HCT116 (cell line): Measurements from ENCODE around the gene ERC2. TPM values are rescaled to one million over a fixed set of nuclear protein-coding genes. Genes with fewer than 3 reads are reported as not detected.

Experiments used
- ATAC-seq: fragments of 200-7000 bp; cut with Tn5 transposase; 2 replicates; pipeline ENCODE4 v1.9.1; 2020; ENCODE audit warnings: mild to moderate bottlenecking, moderate library complexity
- BruUV-seq: library from RNA; stranded (reverse); fragments of 400-500 nt; replicated peaks from 2 replicates; lab custom pipeline; 2021; lab: Mats Ljungman, UMichigan
- CTCF ChIA-PET: fragments of 300-600 bp; sonication (Branson Sonifier 250); formaldehyde crosslinking; loops from one replicate; lab custom pipeline; 2021; ENCODE audit warnings: antibody characterized with exemption; lab: Charles Lee
- POLR2A ChIA-PET: fragments of 300-600, 350-600 bp; sonication (Branson Sonifier 250); formaldehyde crosslinking; loops from one replicate; lab custom pipeline; 2021; ENCODE audit warnings: antibody characterized with exemption; lab: Charles Lee
- RAD21 ChIA-PET, 2 experiments: fragments of 300-600 bp; sonication (Branson Sonifier 250); formaldehyde crosslinking; loops; one replicate each; lab custom pipeline; 2023; ENCODE audit warnings: low total read pairs in 2 of 2; ENCODE audit not compliant: uncharacterized antibody in 2 of 2, unreplicated experiment in 2 of 2, low non-redundant PET in 1 of 2; lab: Charles Lee
- DNase-seq: peaks from one replicate; pipeline ENCODE4 v3.0.0-alpha.2; 2010; ENCODE audit warnings: low read depth, low spot score
- H2AFZ ChIP-seq: fragments of 200-600 bp; shearing (Covaris generic), sonication (generic); 2 replicates; pipeline ENCODE4 v1.6.1; 2017; ENCODE audit warnings: low read depth, mixed run types, mixed read lengths, antibody characterized with exemption, low read length; ENCODE audit not compliant: poor library complexity, severe bottlenecking
- H3K27ac ChIP-seq: 2 replicates; pipeline ENCODE4 v1.5.1; 2012; ENCODE audit warnings: low read depth, low read length
- H3K27me3 ChIP-seq: fragments of 200-600 bp; sonication (generic); 2 replicates; pipeline ENCODE4 v1.6.1; 2016; ENCODE audit warnings: mixed run types, low read length, mixed read lengths; ENCODE audit not compliant: insufficient read depth
- H3K36me3 ChIP-seq, 2 experiments: fragments of 200-500 bp in 1 of 2; fragments of 200-600 bp in 1 of 2; sonication (Bioruptor generic) in 1 of 2; sonication (generic) in 1 of 2; 2 replicates each; pipeline versions ENCODE4 v1.5.1 to v1.6.1; 2014 to 2016; ENCODE audit warnings: low read length in 2 of 2, inconsistent platforms in 1 of 2, mixed read lengths in 1 of 2, mixed run types in 1 of 2; ENCODE audit not compliant: insufficient read depth in 2 of 2, control insufficient read depth in 1 of 2
- H3K4me1 ChIP-seq, 2 experiments: fragments of 200-600 bp in 1 of 2; sonication (generic) in 1 of 2; 2 replicates each; pipeline versions ENCODE4 v1.5.1 to v1.6.1; 2012 to 2017; ENCODE audit warnings: low read length in 2 of 2, inconsistent platforms in 1 of 2, mild to moderate bottlenecking in 1 of 2, mixed read lengths in 1 of 2, mixed run types in 1 of 2, moderate library complexity in 1 of 2; ENCODE audit not compliant: insufficient read depth in 2 of 2, control insufficient read depth in 1 of 2
- H3K4me2 ChIP-seq: fragments of 200-600 bp; sonication (generic); 2 replicates; pipeline ENCODE4 v1.6.1; 2017; ENCODE audit warnings: mixed run types, low read length, mixed read lengths
- H3K4me3 ChIP-seq, 2 experiments: fragments of 200-600 bp in 1 of 2; sonication (generic) in 1 of 2; replicated peaks in 1 of 2; 2 replicates each; pipeline ENCODE4 v1.5.1; 2011 to 2016; ENCODE audit warnings: low read length in 2 of 2, control low read depth in 1 of 2, low read depth in 1 of 2, mild to moderate bottlenecking in 1 of 2, mixed read lengths in 1 of 2, mixed run types in 1 of 2
- H3K79me2 ChIP-seq: fragments of 200-600 bp; sonication (generic); 2 replicates; pipeline ENCODE4 v1.6.1; 2017; ENCODE audit warnings: mild to moderate bottlenecking, mixed run types, low read length, moderate library complexity, mixed read lengths; ENCODE audit not compliant: insufficient read depth
- H3K9ac ChIP-seq: fragments of 200-600 bp; sonication (generic); 2 replicates; pipeline ENCODE4 v1.6.1; 2016; ENCODE audit warnings: low read length, mixed read lengths
- H3K9me2 ChIP-seq: fragments of 200-600 bp; sonication (generic), shearing (Covaris generic); 2 replicates; pipeline ENCODE4 v1.6.1; 2017; ENCODE audit warnings: mixed run types, mild to moderate bottlenecking, moderate library complexity; ENCODE audit not compliant: insufficient read depth
- H3K9me3 ChIP-seq, 2 experiments: fragments of 200-500 bp in 1 of 2; fragments of 200-600 bp in 1 of 2; sonication (Bioruptor generic) in 1 of 2; sonication (generic) in 1 of 2; 2 replicates each; pipeline ENCODE4 v1.6.1; 2014 to 2017; ENCODE audit warnings: low read length in 2 of 2, mixed read lengths in 2 of 2, inconsistent platforms in 1 of 2, low read depth in 1 of 2, mild to moderate bottlenecking in 1 of 2, mixed run types in 1 of 2, moderate library complexity in 1 of 2; ENCODE audit not compliant: control insufficient read depth in 1 of 2, insufficient read depth in 1 of 2
- H4K20me1 ChIP-seq: fragments of 200-600 bp; sonication (generic), shearing (Covaris generic); 2 replicates; pipeline ENCODE4 v1.6.1; 2017; ENCODE audit warnings: mixed run types, mild to moderate bottlenecking, moderate library complexity; ENCODE audit not compliant: insufficient read depth
- ATF3 ChIP-seq: IDR thresholded peaks from 2 replicates; pipeline ENCODE4 v1.6.1; 2012
- CEBPB ChIP-seq: IDR thresholded peaks from 2 replicates; pipeline ENCODE4 v1.6.1; 2012; ENCODE audit warnings: low read depth
- CTCF ChIP-seq, 3 experiments: fragments of 200-600 bp in 1 of 3; sonication (generic) in 1 of 3; IDR thresholded peaks in 2 of 3; conservative IDR thresholded peaks in 1 of 3; 2 replicates each; pipeline ENCODE4 v1.5.1; 2012 to 2017; ENCODE audit warnings: low read depth in 2 of 3, low read length in 2 of 3, antibody characterized with exemption in 1 of 3, borderline replicate concordance in 1 of 3, control low read depth in 1 of 3, mild to moderate bottlenecking in 1 of 3, mixed read lengths in 1 of 3, mixed run types in 1 of 3, moderate library complexity in 1 of 3; ENCODE audit not compliant: insufficient read depth in 1 of 3
- EGR1 ChIP-seq: IDR thresholded peaks from 2 replicates; pipeline ENCODE4 v1.6.1; 2012; ENCODE audit warnings: low read depth
- EZH2 ChIP-seq: fragments of 200-600 bp; sonication (generic); IDR thresholded peaks from 2 replicates; pipeline ENCODE4 v1.6.1; 2017; ENCODE audit warnings: antibody characterized with exemption, mixed run types
- EZH2phosphoT487 ChIP-seq: fragments of 200-600 bp; IDR thresholded peaks from 2 replicates; pipeline ENCODE4 v1.6.1; 2018; ENCODE audit warnings: antibody characterized with exemption, borderline replicate concordance
- FOSL1 ChIP-seq: IDR thresholded peaks from 2 replicates; pipeline ENCODE4 v1.6.1; 2012; ENCODE audit warnings: low read depth
- JUND ChIP-seq: IDR thresholded peaks from 2 replicates; pipeline ENCODE4 v1.6.1; 2012
- POLR2A ChIP-seq: IDR thresholded peaks from 2 replicates; pipeline ENCODE4 v1.7.0; 2011; ENCODE audit warnings: borderline replicate concordance; ENCODE audit not compliant: insufficient read depth, insufficient read length; ENCODE audit errors: extremely low read depth
- POLR2AphosphoS5 ChIP-seq: IDR thresholded peaks from 2 replicates; pipeline ENCODE4 v1.6.1; 2011; ENCODE audit warnings: mild to moderate bottlenecking, low read depth, low read length, moderate library complexity
- RAD21 ChIP-seq: IDR thresholded peaks from 2 replicates; pipeline ENCODE4 v1.6.1; 2012; ENCODE audit warnings: low read depth, mild to moderate bottlenecking
- REST ChIP-seq: IDR thresholded peaks from 2 replicates; pipeline ENCODE4 v1.6.1; 2012; ENCODE audit warnings: low read depth
- SIN3A ChIP-seq: IDR thresholded peaks from 2 replicates; pipeline ENCODE4 v1.6.1; 2012; ENCODE audit warnings: low read depth
- SP1 ChIP-seq: IDR thresholded peaks from 2 replicates; pipeline ENCODE4 v1.6.1; 2012; ENCODE audit warnings: low read depth
- SRF ChIP-seq: IDR thresholded peaks from 2 replicates; pipeline ENCODE4 v1.6.1; 2012; ENCODE audit warnings: low read depth
- YY1 ChIP-seq: IDR thresholded peaks from 2 replicates; pipeline ENCODE4 v1.6.1; 2011; ENCODE audit warnings: low read length, low read depth, moderate library complexity, mild to moderate bottlenecking; ENCODE audit not compliant: insufficient replicate concordance; ENCODE audit errors: extremely low read depth
- ZBTB33 ChIP-seq: IDR thresholded peaks from 2 replicates; pipeline ENCODE4 v1.6.1; 2011; ENCODE audit warnings: mild to moderate bottlenecking, low read length, moderate library complexity; ENCODE audit not compliant: insufficient replicate concordance; ENCODE audit errors: extremely low read depth
- ZNF274 ChIP-seq: fragments of 200-500 bp; sonication (Bioruptor generic); IDR thresholded peaks from 2 replicates; pipeline ENCODE4 v1.6.1; 2014; ENCODE audit warnings: mild to moderate bottlenecking, low read depth, low read length, inconsistent platforms
- intact Hi-C: fragments of 100-400 bp; cut with micrococcal nuclease; formaldehyde crosslinking; loops from 2 replicates; pipeline ENCODE4 v1.10.0; 2022
- total RNA-seq: library from RNA; stranded (reverse); gene quantifications from one replicate; pipeline ENCODE4 v1.2.1, GENCODE V29; 2021; ENCODE audit not compliant: unreplicated experiment

Gene ERC2
- total RNA-seq, 1 experiment from 2014 or later, result not detected

GRCh38 chr3:55537563-55537962 is 930.7 kb downstream of the ERC2 start:
- RAD21 ChIA-PET, result no interaction called here
- Histone ChIP-seq H3K27me3 (no peaks in the 10 kb centered on the region), H3K27ac (no peak overlapping the region), H3K4me3 (no peak overlapping the region), H3K36me3 (no peaks in the 10 kb centered on the region), H3K9me2 (no peaks in the 10 kb centered on the region), H3K9ac (no peak overlapping the region), H3K9me3 (peaks cover 0 to 5% of the 10 kb centered on the region in 2 experiments; a peak in 2 of 4 replicates), H2AFZ (no peak overlapping the region), H3K4me1 (no peaks in the 10 kb centered on the region), H3K79me2 (no peaks in the 10 kb centered on the region), H4K20me1 (no peaks in the 10 kb centered on the region), H3K4me2 (no peak overlapping the region)
- POLR2A ChIA-PET, result no interaction called here
- TF ChIP-seq RAD21, result no peak
- TF ChIP-seq SP1, result no peak
- no peak for TF ChIP-seq CTCF (IDR thresholded peaks at IDR 0.05 in 2 of 3, conservative IDR thresholded peaks at IDR 0.05 in 1 of 3; ENCODE audit: borderline replicate concordance in 1 of 3, insufficient read depth in 1 of 3, low read depth in 2 of 3, low read length in 2 of 3)
- no peak for TF ChIP-seq YY1
- TF ChIP-seq SIN3A, result no peak
- no peak for TF ChIP-seq POLR2AphosphoS5
- no peak for TF ChIP-seq EGR1
- TF ChIP-seq ATF3, result no peak
- TF ChIP-seq ZNF274, result no peak
- TF ChIP-seq SRF, result no peak
- TF ChIP-seq REST, result no peak
- no peak for TF ChIP-seq POLR2A
- no peak for TF ChIP-seq CEBPB
- TF ChIP-seq FOSL1, result no peak
- TF ChIP-seq ZBTB33, result no peak
- TF ChIP-seq EZH2, result no peak
- TF ChIP-seq EZH2phosphoT487, result no peak
- no peak for TF ChIP-seq JUND
- no TSS peak for BruUV-seq
- CTCF ChIA-PET, result no interaction called here
- intact Hi-C loops, result no loop called here
- DNase-seq (no peak), ATAC-seq (no peak)
